ENCODE data around the gene U2AF2.

The U2AF2 gene

DNA sequence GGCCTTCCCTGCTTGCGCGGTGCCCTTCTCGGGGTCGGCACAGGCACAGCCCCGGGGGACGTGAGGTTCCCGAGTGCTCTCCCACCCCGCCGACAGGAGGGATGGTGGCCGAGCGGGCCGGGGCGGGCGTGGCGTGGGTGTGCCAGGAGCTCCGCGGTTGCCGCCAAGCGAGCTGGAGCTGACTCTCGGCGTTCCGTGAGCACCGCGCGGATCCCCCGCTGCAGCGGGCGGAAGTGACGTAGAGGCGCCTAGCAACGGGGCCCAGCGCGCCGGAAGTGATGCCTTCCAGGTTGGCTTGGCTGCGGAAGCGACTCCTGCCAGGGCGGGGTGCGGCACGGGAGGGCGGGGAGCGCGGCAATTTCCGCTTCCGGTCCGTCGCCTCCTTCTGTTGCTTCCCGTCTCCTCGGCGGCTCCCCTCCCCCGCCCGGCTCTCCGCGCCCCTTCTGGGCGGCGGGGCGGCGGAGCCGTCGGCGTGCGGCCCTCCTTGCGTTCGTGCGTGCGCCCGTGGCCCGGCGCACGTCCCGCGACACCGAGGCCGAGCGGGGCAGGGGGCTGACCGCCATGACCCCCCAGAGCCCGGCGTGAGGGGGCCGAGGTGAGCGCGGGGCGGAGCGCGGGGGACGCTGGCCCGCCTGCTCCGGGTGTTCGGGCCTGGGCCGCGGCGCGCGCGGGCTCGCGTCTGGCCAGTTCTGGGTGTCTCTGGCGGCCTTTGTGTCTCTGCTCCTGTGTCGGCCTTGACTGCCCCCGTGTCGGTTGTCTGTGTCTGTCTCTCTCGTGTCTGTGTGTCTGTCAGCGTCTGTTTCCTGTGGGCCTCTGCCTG lies 20.2 kb downstream of the U2AF2 start, which contains the start of gene EPN1:
Gene EPN1, plus strand, starts transcription at position 386 of the 820 bp plus-strand sequence. CDS start 3,402 bp downstream, outside the sequence.
- TF ChIP-seq, protein P1, sequence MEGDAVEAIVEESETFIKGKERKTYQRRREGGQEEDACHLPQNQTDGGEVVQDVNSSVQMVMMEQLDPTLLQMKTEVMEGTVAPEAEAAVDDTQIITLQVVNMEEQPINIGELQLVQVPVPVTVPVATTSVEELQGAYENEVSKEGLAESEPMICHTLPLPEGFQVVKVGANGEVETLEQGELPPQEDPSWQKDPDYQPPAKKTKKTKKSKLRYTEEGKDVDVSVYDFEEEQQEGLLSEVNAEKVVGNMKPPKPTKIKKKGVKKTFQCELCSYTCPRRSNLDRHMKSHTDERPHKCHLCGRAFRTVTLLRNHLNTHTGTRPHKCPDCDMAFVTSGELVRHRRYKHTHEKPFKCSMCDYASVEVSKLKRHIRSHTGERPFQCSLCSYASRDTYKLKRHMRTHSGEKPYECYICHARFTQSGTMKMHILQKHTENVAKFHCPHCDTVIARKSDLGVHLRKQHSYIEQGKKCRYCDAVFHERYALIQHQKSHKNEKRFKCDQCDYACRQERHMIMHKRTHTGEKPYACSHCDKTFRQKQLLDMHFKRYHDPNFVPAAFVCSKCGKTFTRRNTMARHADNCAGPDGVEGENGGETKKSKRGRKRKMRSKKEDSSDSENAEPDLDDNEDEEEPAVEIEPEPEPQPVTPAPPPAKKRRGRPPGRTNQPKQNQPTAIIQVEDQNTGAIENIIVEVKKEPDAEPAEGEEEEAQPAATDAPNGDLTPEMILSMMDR (IDR thresholded peaks at IDR 0.05; ENCODE audit: low read depth, low read length), result no peak
- peak; percentile 96 to 97 for DNase-seq (ENCODE audit: low read depth in 2 of 2)
- H3K4me3 ChIP-seq (replicated peaks in 1 of 2; ENCODE audit: low read depth in 2 of 2, low read length in 2 of 2), result peak within 1 kb of the TSS; percentile 81 to 83

DNA sequence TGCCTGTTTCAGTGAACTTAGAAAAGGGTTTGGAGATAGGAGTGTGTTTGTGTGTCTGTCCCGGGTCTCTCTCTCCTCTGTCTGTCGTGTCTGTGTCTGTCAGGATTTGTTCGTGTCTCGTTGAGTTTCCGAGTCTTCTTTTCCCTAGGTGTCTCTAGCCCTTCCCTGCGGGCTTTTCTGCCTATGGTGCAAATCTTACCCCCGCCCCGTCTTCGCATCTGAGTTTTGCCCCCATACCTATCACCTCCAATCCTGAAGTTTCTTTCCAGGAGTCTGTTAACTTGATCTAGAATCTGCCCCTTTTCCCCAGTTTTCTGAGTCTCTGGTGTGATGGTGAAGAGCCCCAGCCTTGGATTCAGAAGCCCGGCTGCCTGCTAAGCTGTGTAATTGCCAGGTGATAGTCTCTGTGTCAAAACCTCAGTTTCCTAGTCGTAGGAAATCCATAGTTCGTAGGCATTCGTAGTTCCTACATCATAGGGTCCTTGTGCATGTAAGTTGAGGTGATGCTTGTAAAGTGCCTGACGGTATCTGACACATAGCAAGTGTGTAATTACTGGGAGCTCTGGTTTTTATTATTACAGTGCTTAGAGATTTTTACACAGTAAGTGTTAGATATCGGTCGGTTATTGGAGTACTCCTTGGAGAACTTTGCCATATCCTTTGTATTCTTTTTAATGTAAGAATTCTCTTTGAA lies 21.0 kb downstream of the U2AF2 start:
- TF ChIP-seq, protein P1 (IDR thresholded peaks at IDR 0.05; ENCODE audit: low read depth, low read length), result no peak
- DNase-seq (ENCODE audit: low read depth in 2 of 2), result no peak
- H3K4me3 ChIP-seq (replicated peaks in 1 of 2; ENCODE audit: low read depth in 2 of 2, low read length in 2 of 2), result peak overlapping the region; percentile 81 to 83

DNA sequence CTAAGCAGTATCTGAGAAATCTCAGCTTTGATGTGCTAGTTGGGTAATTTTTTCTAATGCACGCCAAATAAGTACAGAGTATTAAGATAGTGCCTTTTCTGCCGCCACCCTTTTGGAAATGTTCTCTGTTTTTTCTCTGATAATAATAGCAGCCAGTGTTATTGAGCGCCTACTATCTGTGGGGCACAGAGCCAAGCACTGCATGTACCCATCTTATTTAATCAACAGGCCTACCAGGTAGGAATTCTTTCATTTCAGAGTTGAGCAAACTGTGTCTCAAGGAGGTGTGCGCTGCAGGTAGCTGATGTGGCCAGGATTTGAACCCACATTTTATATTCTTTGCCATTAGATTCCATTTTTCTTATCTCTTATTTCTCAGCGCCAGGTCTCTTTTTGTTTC lies 21.5 kb downstream of the U2AF2 start:
- peak; percentile 32 to 39 for DNase-seq (ENCODE audit: low read depth in 2 of 2)
- H3K4me3 ChIP-seq (replicated peaks in 1 of 2; ENCODE audit: low read depth in 2 of 2, low read length in 2 of 2), result peak overlapping the region in 1 of 2 donors; percentile 83
- TF ChIP-seq, protein P1 (IDR thresholded peaks at IDR 0.05; ENCODE audit: low read depth, low read length), result peak; percentile 23

DNA sequence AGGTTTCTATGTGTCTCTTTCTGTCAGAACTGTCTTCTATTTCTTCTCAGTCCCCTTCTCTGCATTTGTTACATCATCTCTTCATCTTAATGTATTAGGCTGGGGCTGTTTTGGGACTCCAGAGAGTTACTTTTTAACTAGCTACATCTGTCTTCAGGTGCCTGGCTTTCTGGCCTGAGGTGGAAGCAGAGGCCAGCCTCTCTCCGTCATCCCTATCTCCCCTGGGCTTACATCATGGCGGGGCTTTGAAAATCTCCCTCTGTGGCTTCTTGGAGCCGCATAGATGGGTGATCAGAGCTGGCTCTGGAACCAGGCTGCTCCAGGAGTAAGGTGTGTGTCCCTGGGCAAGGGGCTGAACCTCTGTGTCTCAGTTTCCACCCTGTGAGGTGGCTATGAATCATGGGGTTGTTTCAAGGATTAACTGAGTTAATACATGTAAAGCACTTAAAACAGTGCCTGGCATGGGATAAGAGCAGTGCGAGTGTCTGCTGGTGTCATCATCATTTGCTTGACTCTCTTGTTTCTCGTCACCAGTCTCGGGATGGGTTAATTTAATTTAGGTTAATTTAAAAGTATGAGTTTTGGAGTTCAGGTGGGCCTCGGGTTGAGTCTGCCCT lies 22.2 kb downstream of the U2AF2 start:
- no peak overlapping the region for H3K4me3 ChIP-seq (replicated peaks in 1 of 2; ENCODE audit: low read depth in 2 of 2, low read length in 2 of 2)
- TF ChIP-seq, protein P1 (IDR thresholded peaks at IDR 0.05; ENCODE audit: low read depth, low read length), result no peak
- DNase-seq (ENCODE audit: low read depth in 2 of 2), result no peak

DNA sequence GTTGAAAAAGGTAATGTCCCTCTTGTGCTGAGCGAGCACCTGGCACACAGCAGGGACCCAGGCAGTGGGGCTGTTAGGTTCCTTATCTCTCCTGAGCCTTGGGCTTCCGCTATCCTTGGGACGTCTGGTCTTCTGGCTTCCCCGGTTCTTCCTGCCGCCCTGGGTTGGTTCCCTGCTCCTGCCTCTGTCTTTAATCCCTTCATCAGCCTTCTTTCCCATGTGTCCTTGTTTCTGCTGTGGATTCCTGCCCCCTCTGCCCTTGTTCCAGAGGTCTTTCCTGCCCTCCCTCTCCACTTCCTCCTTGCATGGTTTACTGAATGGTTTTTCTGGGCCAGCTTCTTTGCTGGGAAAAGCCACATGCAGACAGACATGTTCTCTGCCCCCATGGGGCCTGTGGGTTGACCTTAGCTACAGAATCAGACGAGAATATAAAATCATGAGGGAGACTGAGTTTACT lies 22.8 kb downstream of the U2AF2 start:
- no peak for DNase-seq (ENCODE audit: low read depth in 2 of 2)
- TF ChIP-seq, protein P1 (IDR thresholded peaks at IDR 0.05; ENCODE audit: low read depth, low read length), result no peak
- H3K4me3 ChIP-seq (replicated peaks in 1 of 2; ENCODE audit: low read depth in 2 of 2, low read length in 2 of 2), result no peak overlapping the region

- no peak for DNase-seq (ENCODE audit: low read depth in 2 of 2)
- H3K4me3 ChIP-seq (replicated peaks in 1 of 2; ENCODE audit: low read depth in 2 of 2, low read length in 2 of 2), result no peak overlapping the region
Measured at GRCh38 chr19:55678121-55678671, 23.4 kb downstream of the U2AF2 start.

More at GRCh38 chr19:55678121-55678671, 23.4 kb downstream of the U2AF2 start:
- TF ChIP-seq, protein P1 (IDR thresholded peaks at IDR 0.05; ENCODE audit: low read depth, low read length), result no peak
